ENCODE data around the gene CHCHD3. TPM values are rescaled to one million over a fixed set of nuclear protein-coding genes. Genes with fewer than 3 reads are reported as not detected.

CHCHD3 gene
- total RNA-seq, 1 donor from 2014 or later = 61.5 TPM

- Mint-ChIP-seq H3K27me3 (ENCODE audit: unreplicated experiment) (peaks cover 7% of the 10 kb centered on the region), H3K4me1 (ENCODE audit: low read depth, unreplicated experiment) (peaks cover 28% of the 10 kb centered on the region), H3K36me3 (ENCODE audit: unreplicated experiment) (no peaks in the 10 kb centered on the region), H3K27ac (ENCODE audit: unreplicated experiment) (peak overlapping the region; percentile 87), H3K4me3 (ENCODE audit: unreplicated experiment) (peak overlapping the region; percentile 52), H3K9me3 (ENCODE audit: unreplicated experiment) (no peaks in the 10 kb centered on the region)
- TF ChIP-seq CTCF (IDR thresholded peaks at IDR 0.05; ENCODE audit: partially characterized antibody, unreplicated experiment) = no peak
- DNase-seq = no peak
These were observed 20.5 kb downstream of the CHCHD3 start for GRCh38 chr7:133061357-133061756.

GRCh38 chr7:133060004-133060403 is 21.9 kb downstream of the CHCHD3 start:
- TF ChIP-seq CTCF (IDR thresholded peaks at IDR 0.05; ENCODE audit: partially characterized antibody, unreplicated experiment) = no peak
- H3K4me1 Mint-ChIP-seq (ENCODE audit: low read depth, unreplicated experiment) = peaks cover 28% of the 10 kb centered on the region
- DNase-seq = no peak
- no peaks in the 10 kb centered on the region for H3K9me3 Mint-ChIP-seq (ENCODE audit: unreplicated experiment)
- H3K27me3 Mint-ChIP-seq (ENCODE audit: unreplicated experiment) = peaks cover 7% of the 10 kb centered on the region
- peak overlapping the region; percentile 67 for H3K27ac Mint-ChIP-seq (ENCODE audit: unreplicated experiment)
- peak overlapping the region; percentile 5 for H3K4me3 Mint-ChIP-seq (ENCODE audit: unreplicated experiment)
- H3K36me3 Mint-ChIP-seq (ENCODE audit: unreplicated experiment) = no peaks in the 10 kb centered on the region

GRCh38 chr7:133059263-133059662 is 22.6 kb downstream of the CHCHD3 start:
- DNase-seq = no peak
- H3K36me3 Mint-ChIP-seq (ENCODE audit: unreplicated experiment) = no peaks in the 10 kb centered on the region
- H3K4me1 Mint-ChIP-seq (ENCODE audit: low read depth, unreplicated experiment) = peaks cover 28% of the 10 kb centered on the region
- no peaks in the 10 kb centered on the region for H3K9me3 Mint-ChIP-seq (ENCODE audit: unreplicated experiment)
- no peak for TF ChIP-seq CTCF (IDR thresholded peaks at IDR 0.05; ENCODE audit: partially characterized antibody, unreplicated experiment)
- H3K27ac Mint-ChIP-seq (ENCODE audit: unreplicated experiment) = no peak overlapping the region
- no peak overlapping the region for H3K4me3 Mint-ChIP-seq (ENCODE audit: unreplicated experiment)
- H3K27me3 Mint-ChIP-seq (ENCODE audit: unreplicated experiment) = peaks cover 7% of the 10 kb centered on the region

GRCh38 chr7:133056370-133057238 is 25.3 kb downstream of the CHCHD3 start:
- no peak overlapping the region for H3K27ac Mint-ChIP-seq (ENCODE audit: unreplicated experiment)
- H3K27me3 Mint-ChIP-seq (ENCODE audit: unreplicated experiment) = peaks cover 7% of the 10 kb centered on the region
- no peak for DNase-seq
- no peaks in the 10 kb centered on the region for H3K36me3 Mint-ChIP-seq (ENCODE audit: unreplicated experiment)
- H3K9me3 Mint-ChIP-seq (ENCODE audit: unreplicated experiment) = no peaks in the 10 kb centered on the region
- no peak for TF ChIP-seq CTCF (IDR thresholded peaks at IDR 0.05; ENCODE audit: partially characterized antibody, unreplicated experiment)
- peaks cover 14% of the 10 kb centered on the region for H3K4me1 Mint-ChIP-seq (ENCODE audit: low read depth, unreplicated experiment)
- H3K4me3 Mint-ChIP-seq (ENCODE audit: unreplicated experiment) = no peak overlapping the region

- Mint-ChIP-seq H3K9me3 (ENCODE audit: unreplicated experiment) (no peaks in the 10 kb centered on the region), H3K4me1 (ENCODE audit: low read depth, unreplicated experiment) (peaks cover 8% of the 10 kb centered on the region), H3K4me3 (ENCODE audit: unreplicated experiment) (no peak overlapping the region), H3K27me3 (ENCODE audit: unreplicated experiment) (no peaks in the 10 kb centered on the region), H3K36me3 (ENCODE audit: unreplicated experiment) (no peaks in the 10 kb centered on the region), H3K27ac (ENCODE audit: unreplicated experiment) (no peak overlapping the region)
- no peak for TF ChIP-seq CTCF (IDR thresholded peaks at IDR 0.05; ENCODE audit: partially characterized antibody, unreplicated experiment)
- DNase-seq = no peak
These were observed 27.6 kb downstream of the CHCHD3 start for GRCh38 chr7:133054162-133054840.
